GM19395 (cell line): ENCODE data around the gene PARP9.

ENCODE experiments used
- ATAC-seq: cut with Tn5 transposase; IDR thresholded peaks from one replicate; pipeline ENCODE4 v1.9.1; 2021; ENCODE audit warnings: mild to moderate bottlenecking, moderate library complexity; ENCODE audit not compliant: unreplicated experiment

The PARP9 gene

DNA sequence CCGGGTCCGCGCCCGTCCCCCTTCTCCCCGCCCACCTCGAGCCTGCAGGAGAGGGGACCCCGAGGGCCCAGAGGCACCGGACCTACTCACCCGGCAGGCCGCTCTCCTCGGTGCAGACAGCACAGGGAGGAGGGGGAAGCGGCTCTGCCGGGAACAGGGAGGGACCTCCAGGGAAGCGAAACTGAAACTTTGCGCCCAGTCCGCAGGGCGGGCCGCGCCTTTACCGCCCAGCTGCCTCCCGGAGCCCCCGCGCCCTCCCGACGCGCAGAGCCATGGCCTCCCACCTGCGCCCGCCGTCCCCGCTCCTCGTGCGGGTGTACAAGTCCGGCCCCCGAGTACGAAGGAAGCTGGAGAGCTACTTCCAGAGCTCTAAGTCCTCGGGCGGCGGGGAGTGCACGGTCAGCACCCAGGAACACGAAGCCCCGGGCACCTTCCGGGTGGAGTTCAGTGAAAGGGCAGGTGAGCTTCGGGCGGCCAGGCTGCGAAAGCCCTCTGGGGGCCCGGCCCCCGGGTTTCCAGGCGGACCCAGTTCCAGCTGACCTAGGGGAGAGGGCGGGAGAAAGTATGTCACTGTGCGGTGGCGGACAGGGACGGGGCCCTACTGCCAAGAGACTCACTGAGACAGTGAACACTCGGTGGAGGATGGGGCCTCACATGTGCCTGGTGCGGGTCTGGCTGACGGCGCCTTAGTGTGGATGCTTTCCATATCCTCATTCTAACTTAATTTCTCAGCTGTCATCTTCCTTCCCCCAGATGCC lies at the start of gene PARP9, which contains the start of gene DTX3L:
TSS of gene PARP9 (minus strand) at position 146 of the 758 bp plus-strand sequence. CDS start 4,680 bp downstream, outside the sequence.
TSS of gene DTX3L (plus strand) at position 184 of the 758 bp plus-strand sequence. CDS start at position 273, 89 bp downstream.
- peak; percentile 75 for ATAC-seq

GRCh38 chr3:122612696-122613095 lies 48.6 kb upstream of the PARP9 start:
- no peak for ATAC-seq

- peak; percentile 97 for ATAC-seq
Measured at GRCh38 chr3:122609798-122610559, 45.9 kb upstream of the PARP9 start.

- ATAC-seq, result no peak
Measured at GRCh38 chr3:122608916-122609315, 44.8 kb upstream of the PARP9 start.

DNA sequence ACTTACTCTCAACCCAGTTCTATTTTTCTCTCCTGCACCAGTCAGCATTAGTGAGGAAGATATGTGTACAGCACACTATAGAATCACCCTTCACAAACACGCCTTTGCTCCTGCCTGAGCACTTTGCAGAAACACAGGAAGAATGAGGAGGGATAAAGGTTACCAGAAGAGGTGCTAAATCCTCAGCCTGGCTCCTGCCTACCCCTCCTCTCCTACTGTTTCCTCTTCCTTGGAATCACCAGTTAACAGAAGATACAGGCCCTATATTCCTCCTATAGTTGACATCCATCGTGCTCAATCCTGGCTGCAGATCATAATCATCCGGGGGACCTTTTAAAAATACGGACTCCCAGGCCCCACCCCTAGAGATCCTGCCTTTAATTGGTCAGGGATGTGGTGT lies 42.2 kb upstream of the PARP9 start:
- ATAC-seq, result no peak

DNA sequence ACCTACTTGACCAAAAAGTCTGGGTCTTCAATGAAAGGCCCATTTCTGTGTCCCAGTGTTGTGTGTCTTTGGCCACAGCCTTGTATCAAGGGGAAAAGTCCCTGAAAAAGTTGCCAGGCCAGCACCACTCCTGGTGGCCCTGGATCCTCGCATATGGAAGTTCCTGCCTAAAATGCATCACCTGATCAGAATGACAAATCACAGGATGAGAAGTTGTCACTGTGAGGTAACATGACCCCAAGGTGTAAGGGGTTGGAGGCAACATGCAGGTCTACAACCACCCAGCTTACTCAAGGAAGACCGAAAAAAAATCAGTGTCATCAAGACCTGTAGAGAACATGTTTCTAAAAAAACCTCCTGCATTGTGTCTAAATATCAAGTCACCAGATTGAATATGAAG lies 39.0 kb upstream of the PARP9 start:
- ATAC-seq, result no peak

DNA sequence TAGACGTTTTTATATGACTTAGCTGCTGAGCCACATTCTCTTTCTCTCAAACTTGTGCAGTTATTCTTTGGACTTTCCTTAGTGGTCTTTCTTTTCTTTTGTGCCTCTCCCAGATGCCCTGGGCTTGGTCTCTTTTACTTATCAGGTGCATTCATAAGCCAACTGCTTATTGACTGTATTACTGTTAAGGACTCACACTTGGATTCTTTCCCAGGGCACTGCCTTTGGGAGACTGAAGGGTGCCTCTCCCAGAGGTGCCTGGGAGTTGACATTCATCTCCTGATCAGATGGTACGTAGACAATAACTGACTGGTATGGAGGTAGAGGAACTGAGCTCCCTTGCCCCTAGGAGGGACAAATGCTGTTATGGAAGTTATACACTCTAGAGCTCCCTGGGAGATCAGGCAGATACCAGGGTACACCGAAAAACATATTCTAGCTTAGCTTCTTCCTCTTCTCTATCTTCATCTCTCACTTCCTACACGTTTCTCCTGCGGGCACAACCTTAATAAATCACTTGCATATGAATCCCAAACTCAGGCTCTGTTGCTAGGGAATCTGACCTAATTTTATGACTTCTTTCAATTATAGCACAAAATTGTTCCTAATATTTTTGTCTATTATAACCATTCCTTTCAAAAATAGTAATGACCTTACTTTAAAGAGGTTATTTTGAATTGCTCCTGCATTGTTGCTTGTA lies 38.1 kb upstream of the PARP9 start:
- no peak for ATAC-seq

GRCh38 chr3:122598556-122598955 lies 34.5 kb upstream of the PARP9 start:
- no peak for ATAC-seq

GRCh38 chr3:122598151-122598550 lies 34.1 kb upstream of the PARP9 start:
- no peak for ATAC-seq

- no peak for ATAC-seq
Measured at GRCh38 chr3:122594025-122594424, 29.9 kb upstream of the PARP9 start.

DNA sequence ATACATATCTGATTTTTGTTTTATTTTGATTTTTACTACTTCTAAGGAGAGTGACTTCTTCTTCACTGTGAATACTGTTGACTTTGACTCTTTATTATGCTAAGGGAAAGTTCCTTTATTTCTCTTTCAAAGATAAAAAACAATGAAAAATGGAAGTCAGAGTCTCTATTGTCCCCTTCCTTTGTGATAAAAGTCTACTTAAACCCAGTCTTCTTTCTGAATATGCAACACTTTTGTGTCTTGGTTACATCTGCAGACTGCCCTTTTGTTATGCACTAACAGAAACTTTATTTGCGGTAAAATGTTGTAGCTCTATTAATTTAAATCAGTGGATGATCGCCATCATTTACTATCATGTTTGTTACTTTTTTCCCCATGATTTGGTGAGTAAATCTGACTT lies 26.5 kb upstream of the PARP9 start:
- ATAC-seq, result no peak

- no peak for ATAC-seq
Measured at GRCh38 chr3:122589297-122589696, 25.2 kb upstream of the PARP9 start.

DNA sequence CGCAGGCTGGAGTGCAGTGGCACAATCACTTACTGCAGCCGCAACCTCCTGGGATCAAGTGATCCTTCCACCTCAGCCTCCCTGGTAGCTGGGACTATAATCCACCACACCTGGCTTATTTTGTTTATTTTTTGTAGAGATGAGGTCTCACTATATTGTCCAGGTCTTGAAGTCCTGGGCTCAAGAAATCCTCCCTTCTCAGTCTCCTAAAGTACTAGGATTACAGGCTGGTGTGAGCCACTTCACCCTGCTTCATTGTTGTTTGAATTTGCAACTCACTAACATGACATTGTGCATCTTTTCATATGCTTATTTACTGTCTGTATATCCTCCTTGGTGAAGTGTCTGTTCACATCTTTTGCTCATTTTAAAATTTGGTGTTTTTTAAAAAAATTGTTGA lies 23.5 kb upstream of the PARP9 start:
- no peak for ATAC-seq

DNA sequence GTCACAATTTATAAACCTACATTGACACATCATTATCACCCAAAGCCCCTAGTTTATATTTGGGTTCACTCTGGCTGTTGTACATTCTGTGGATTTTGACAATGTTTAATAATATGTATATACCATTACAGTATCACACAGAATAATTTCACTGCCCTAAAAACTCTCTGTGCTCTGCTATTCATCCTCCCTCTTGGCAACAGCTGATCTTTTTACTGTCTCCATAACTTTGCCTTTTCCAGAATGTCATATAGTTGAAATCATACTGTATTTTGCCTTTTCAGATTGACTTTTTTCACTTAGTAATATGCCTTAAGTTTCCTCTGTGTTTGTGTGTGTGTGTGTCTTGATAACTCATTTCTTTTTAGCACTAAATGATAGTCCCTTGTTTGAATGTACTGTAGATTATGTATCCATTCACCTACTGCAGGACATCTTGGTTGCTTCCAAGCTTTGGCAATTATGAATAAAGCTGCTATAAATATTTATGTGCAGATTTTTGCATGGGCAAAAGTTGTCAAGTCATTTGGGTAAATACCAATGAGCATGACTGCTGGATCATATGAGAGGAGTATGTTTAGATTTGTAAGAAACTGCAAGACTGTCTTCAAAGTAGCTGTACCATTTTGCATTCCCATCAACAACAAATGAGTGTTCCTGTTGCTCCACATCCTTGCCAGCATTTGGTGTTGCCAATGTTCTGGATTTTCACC lies 22.8 kb upstream of the PARP9 start:
- ATAC-seq, result no peak

GRCh38 chr3:122586098-122586497 lies 22.0 kb upstream of the PARP9 start:
- ATAC-seq, result no peak

- no peak for ATAC-seq
Measured at GRCh38 chr3:122582390-122582789, 18.3 kb upstream of the PARP9 start.

- no peak for ATAC-seq
Measured at GRCh38 chr3:122581622-122582021, 17.5 kb upstream of the PARP9 start.

DNA sequence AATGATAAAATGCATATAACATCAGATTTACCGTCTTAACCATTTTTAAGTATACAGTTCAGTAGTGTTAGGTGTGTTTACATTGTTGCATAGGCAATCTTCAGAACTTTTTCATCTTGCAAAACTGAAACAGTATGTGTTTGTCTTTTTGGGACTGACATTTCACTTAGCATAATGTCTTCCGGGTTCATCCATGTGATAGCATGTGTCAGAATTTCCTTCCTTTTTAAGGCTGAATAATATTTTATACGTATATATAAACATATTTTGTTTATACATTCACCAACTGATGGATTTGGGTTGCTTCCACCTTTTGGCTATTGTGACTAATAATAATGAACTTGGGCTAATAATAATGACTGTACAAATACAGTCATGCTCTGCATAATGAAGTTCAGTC lies 16.4 kb upstream of the PARP9 start:
- ATAC-seq, result no peak

DNA sequence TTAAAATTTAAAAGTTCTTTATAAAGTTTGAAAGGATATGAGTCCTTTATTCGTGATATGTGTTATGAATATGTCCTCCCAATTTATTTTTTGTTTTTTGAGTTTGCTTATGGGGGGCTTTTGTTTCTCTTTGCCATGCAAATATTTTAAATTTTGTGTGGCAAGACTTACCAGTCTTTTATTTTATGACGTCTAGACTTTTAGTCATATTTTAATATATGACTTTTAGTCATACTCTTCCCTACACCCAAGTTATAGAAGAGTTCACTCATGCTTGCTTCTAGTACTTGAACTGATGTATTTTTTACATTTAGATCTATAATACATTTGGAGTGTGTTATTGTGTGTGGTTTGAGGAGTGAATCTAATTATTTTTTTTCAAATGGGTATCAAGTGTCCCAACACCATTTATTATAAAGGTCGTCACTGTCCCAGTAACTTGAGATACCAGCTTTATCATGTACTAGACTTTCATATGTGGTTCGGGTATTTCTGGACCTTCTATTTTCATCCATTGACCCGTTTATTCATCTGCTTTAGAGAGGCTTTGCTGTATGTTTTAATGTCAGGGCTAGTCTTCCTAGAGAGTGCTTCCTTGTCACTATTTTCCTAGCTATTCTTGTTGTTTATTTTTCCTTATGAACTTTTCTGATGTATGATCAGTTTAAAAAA lies 14.1 kb upstream of the PARP9 start:
- no peak for ATAC-seq

GRCh38 chr3:122577409-122578031 lies 13.4 kb upstream of the PARP9 start, which contains the start of gene PARP15:
PARP15 (plus strand) TSS chr3:122577650; CDS start chr3:122577668, 18 bp downstream.
- ATAC-seq, result no peak
